MV-4-11 (cell line): ENCODE measurements around the gene MAPKAP1.
"Not testable (repeated sequence)": the region's sequence is repeated elsewhere in the genome, so short reads cannot be mapped to it uniquely, and the experiment has no call there.

Source experiments
- DNase-seq: peaks from one replicate; lab custom pipeline; 2025; lab: John Stamatoyannopoulos, UW

MAPKAP1 gene

GRCh38 chr9:125604196-125604595, 102.8 kb downstream of the MAPKAP1 start:
- DNase-seq = no peak

GRCh38 chr9:125603478-125604021, 103.5 kb downstream of the MAPKAP1 start:
- no peak for DNase-seq

GRCh38 chr9:125601961-125602360, 105.0 kb downstream of the MAPKAP1 start:
- no peak for DNase-seq

GRCh38 chr9:125600194-125600593, 106.8 kb downstream of the MAPKAP1 start:
- no peak for DNase-seq

GRCh38 chr9:125594223-125594610, 112.8 kb downstream of the MAPKAP1 start:
- no peak for DNase-seq

GRCh38 chr9:125593581-125594222, 113.3 kb downstream of the MAPKAP1 start:
- peak; percentile 49 for DNase-seq

GRCh38 chr9:125591888-125592287, 115.1 kb downstream of the MAPKAP1 start:
- no peak for DNase-seq

- no peak for DNase-seq
These were observed 115.8 kb downstream of the MAPKAP1 start for GRCh38 chr9:125591245-125591644.

- DNase-seq = no peak
These were observed 117.7 kb downstream of the MAPKAP1 start for GRCh38 chr9:125589287-125589686.

GRCh38 chr9:125587819-125588460, 119.1 kb downstream of the MAPKAP1 start:
- no peak for DNase-seq

- DNase-seq = no peak
These were observed 120.9 kb downstream of the MAPKAP1 start for GRCh38 chr9:125586172-125586511.

GRCh38 chr9:125585503-125586171, 121.4 kb downstream of the MAPKAP1 start:
- DNase-seq = no peak

- no peak for DNase-seq
These were observed 126.2 kb downstream of the MAPKAP1 start for GRCh38 chr9:125580701-125581286.

GRCh38 chr9:125579030-125579932, 127.7 kb downstream of the MAPKAP1 start:
- no peak for DNase-seq

GRCh38 chr9:125574126-125574877, 132.7 kb downstream of the MAPKAP1 start:
- no peak for DNase-seq

- not testable (repeated sequence) for DNase-seq
These were observed 134.5 kb downstream of the MAPKAP1 start for GRCh38 chr9:125572461-125572860.

- DNase-seq = not testable (repeated sequence)
These were observed 135.2 kb downstream of the MAPKAP1 start for GRCh38 chr9:125571824-125572223.

- DNase-seq = no peak
These were observed 136.8 kb downstream of the MAPKAP1 start for GRCh38 chr9:125570246-125570645.

GRCh38 chr9:125568621-125569020, 138.4 kb downstream of the MAPKAP1 start:
- no peak for DNase-seq

- DNase-seq = not testable (repeated sequence)
These were observed 141.0 kb downstream of the MAPKAP1 start for GRCh38 chr9:125566051-125566450.

- DNase-seq = no peak
These were observed 141.9 kb downstream of the MAPKAP1 start for GRCh38 chr9:125565126-125565525.
